Measurements from ENCODE around the gene PBRM1. TPM values are rescaled to one million over a fixed set of nuclear protein-coding genes. Genes with fewer than 3 reads are reported as not detected.

The PBRM1 gene
- total and polyA plus RNA-seq, 11 donors, result 8.5 to 61.7 (median 44.4) TPM

DNA sequence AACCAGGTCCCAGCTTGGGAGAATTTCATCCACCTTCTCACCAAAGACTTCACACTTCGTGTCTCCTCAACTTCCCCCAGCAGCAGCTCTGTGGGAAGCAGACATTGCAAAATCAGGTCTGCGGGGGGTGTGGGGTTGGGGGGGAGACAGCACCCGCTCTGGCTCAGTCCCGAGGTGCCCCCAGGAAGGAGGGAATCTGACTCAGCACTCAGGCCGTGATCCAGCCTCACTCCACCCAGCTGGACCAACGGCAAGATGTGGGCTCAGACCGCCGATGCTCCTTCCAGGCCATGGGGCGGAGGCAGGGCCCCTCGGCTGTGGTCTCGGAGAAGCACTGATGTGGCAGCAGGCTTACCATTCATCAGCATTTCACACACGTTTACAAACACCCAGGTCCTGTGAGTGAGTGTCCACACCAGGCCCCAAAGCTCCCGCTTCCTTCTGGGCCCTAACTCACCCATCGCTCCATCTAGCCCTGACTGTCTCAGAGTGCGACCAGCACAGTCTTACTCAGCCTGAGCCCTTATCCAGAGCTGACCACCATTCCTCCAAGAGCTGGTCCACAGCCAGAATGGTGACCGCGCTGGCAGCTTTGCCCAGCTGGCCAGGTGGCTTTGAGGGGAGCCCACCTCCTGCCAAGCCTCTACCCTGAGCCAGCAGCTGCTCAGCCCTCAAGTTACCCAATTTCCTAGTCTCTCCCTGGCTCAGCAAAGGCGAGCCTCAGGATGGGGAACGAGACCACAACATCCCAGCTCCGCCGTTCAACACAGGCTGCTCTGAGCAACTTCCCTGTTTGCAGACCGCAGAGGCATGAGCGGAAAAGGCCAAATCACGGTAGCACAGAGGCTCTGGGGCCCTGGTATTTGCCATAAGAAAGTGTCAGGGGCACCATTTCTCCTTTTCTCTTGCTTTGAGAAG lies 187.3 kb downstream of the PBRM1 start:
- Histone ChIP-seq H3K36me3 (peaks cover 0 to 29% (median 0%) of the 10 kb centered on the region in 9 donors), H3K4me3 (peak overlapping the region in 3 of 12 donors; percentile 1 to 69 (median 64)), H3K9me3 (no peaks in the 10 kb centered on the region), H3K4me1 (peaks cover 0 to 66% (median 16%) of the 10 kb centered on the region in 12 donors), H3K27ac (peak overlapping the region in 5 of 12 donors; percentile 23 to 94 (median 34)), H3K27me3 (no peaks in the 10 kb centered on the region)
- ATAC-seq, result peak in 3 of 4 donors; percentile 28 to 48 (median 36)
- intact Hi-C loops (cut with DNase I), result loop anchor here in 1 of 10 donors (5.0 kb wide), 1 partner anchor 34 kb away; the partner anchor contains the start of gene NT5DC2
- TF ChIP-seq, protein P1, sequence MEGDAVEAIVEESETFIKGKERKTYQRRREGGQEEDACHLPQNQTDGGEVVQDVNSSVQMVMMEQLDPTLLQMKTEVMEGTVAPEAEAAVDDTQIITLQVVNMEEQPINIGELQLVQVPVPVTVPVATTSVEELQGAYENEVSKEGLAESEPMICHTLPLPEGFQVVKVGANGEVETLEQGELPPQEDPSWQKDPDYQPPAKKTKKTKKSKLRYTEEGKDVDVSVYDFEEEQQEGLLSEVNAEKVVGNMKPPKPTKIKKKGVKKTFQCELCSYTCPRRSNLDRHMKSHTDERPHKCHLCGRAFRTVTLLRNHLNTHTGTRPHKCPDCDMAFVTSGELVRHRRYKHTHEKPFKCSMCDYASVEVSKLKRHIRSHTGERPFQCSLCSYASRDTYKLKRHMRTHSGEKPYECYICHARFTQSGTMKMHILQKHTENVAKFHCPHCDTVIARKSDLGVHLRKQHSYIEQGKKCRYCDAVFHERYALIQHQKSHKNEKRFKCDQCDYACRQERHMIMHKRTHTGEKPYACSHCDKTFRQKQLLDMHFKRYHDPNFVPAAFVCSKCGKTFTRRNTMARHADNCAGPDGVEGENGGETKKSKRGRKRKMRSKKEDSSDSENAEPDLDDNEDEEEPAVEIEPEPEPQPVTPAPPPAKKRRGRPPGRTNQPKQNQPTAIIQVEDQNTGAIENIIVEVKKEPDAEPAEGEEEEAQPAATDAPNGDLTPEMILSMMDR (IDR thresholded peaks at IDR 0.05), result no peak
- no peak for TF ChIP-seq POLR2A (IDR thresholded peaks at IDR 0.05)
- peak; percentile 46 to 79 (median 64) for DNase-seq
- WGBS, 4 donors, result 79 to 87% (median 80%) methylated on average over 24 of the region's 24 CpGs

DNA sequence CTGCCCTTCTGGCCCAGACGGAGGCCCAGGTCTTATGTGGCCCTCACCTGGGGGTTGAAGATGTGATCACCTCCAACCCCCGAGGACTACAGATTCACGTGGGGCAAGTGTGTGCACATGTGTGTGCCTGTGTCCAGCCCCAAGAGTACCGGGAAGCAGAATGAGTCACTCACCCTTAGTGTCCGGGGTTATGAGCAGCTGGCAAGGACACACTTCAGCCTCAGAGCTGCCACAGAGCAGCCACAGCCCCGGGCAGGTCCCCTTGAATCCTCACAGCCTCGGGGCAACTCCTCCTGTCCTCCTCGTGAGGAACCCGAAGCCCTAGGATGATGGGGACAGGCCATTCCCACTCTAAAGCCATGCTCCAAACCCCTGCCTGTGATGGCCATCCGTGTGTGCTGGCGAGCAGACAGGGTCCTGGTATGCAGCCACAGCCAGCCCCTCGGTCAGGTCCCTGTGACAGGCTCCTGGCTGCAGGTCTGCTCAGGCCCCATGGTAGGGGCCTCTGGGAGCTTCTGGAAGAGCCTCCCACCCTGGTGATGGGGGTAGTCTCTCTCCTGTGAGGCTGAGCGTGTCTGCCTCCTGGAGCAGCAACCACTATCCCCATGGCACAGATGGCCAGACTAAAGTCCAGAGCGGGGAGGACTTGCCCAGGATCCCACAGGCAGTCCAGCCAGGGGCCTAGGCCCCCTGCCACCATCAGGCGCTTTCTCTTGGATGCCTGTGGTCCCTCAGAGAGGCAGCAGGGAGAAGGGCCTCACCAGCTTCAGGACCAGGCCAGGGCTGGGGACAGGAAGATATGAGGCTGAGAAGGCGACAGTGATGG lies 189.7 kb downstream of the PBRM1 start:
- DNase-seq (peak in 1 of 5 donors; percentile 65), ATAC-seq (peak in 3 of 4 donors; percentile 33 to 48 (median 45))
- 52 to 68% (median 61%) methylated on average over 8 to 16 of the region's 16 CpGs for WGBS, 4 donors
- intact Hi-C loops (cut with DNase I), result loop anchor here in 1 of 10 donors (5.0 kb wide), 1 partner anchor 36 kb away; the partner anchor contains the start of gene NT5DC2
- no peak for TF ChIP-seq POLR2A (IDR thresholded peaks at IDR 0.05)
- H3K27me3 ChIP-seq, result no peaks in the 10 kb centered on the region
- H3K9me3 ChIP-seq, result no peaks in the 10 kb centered on the region
- H3K27ac ChIP-seq, result peak overlapping the region in 11 of 12 donors; percentile 47 to 94 (median 80)
- H3K36me3 ChIP-seq, result peaks cover 0 to 34% (median 21%) of the 10 kb centered on the region in 9 donors
- H3K4me3 ChIP-seq, result peak overlapping the region; percentile 23 to 72 (median 52)
- H3K4me1 ChIP-seq, result peaks cover 3 to 90% (median 25%) of the 10 kb centered on the region in 12 donors

Other genes with a start within 250 kb of the PBRM1 start
- gene SEMA3G, start 240.8 kb downstream of the PBRM1 start, total RNA-seq, result 10 to 100 TPM; 13.4 to 29.0 (median 14.4) TPM
- gene SEMA3G, start 240.8 kb downstream of the PBRM1 start, polyA plus RNA-seq, result 10 to 100 TPM; 11.4 to 19.6 TPM
- gene TNNC1, start 231.9 kb downstream of the PBRM1 start, total RNA-seq, result over 10,000 TPM in 2 of 9 donors, 1,000 to 10,000 TPM in 7; 4,301 to 15,255 (median 8,364) TPM
- gene TNNC1, start 231.9 kb downstream of the PBRM1 start, polyA plus RNA-seq, result over 10,000 TPM in 1 of 2 donors, 1,000 to 10,000 TPM in 1; 6,829 to 20,003 TPM
- 10 to 100 TPM; 29.5 to 56.2 (median 43.9) TPM for gene NISCH, start 230.3 kb downstream of the PBRM1 start, total RNA-seq
- 10 to 100 TPM; 28.8 to 30.2 TPM for gene NISCH, start 230.3 kb downstream of the PBRM1 start, polyA plus RNA-seq
- 100 to 1,000 TPM in 2 of 9 donors, 10 to 100 TPM in 7; 34.1 to 351 (median 50.6) TPM for gene STAB1, start 190.6 kb downstream of the PBRM1 start, total RNA-seq
- 10 to 100 TPM; 41.0 to 79.1 TPM for gene STAB1, start 190.6 kb downstream of the PBRM1 start, polyA plus RNA-seq
- 10 to 100 TPM; 22.8 to 99.6 (median 52.7) TPM for gene NT5DC2, start 152.1 kb downstream of the PBRM1 start, total RNA-seq
- gene NT5DC2, start 152.1 kb downstream of the PBRM1 start, polyA plus RNA-seq, result 10 to 100 TPM; 61.1 to 92.7 TPM
- gene UQCC5, start 149.3 kb downstream of the PBRM1 start, total RNA-seq, result 10 to 100 TPM in 8 of 9 donors, 1 to 10 TPM in 1; 2.0 to 73.0 (median 59.2) TPM
- gene UQCC5, start 149.3 kb downstream of the PBRM1 start, polyA plus RNA-seq, result 100 to 1,000 TPM in 1 of 2 donors, 10 to 100 TPM in 1; 45.2 to 113 TPM
- 10 to 100 TPM; 23.6 to 47.4 (median 29.4) TPM for gene GNL3, start 119 bp upstream of the PBRM1 start, total RNA-seq
- gene GNL3, start 119 bp upstream of the PBRM1 start, polyA plus RNA-seq, result 10 to 100 TPM; 25.4 to 85.3 TPM
- gene GLT8D1, start 19.9 kb upstream of the PBRM1 start, total RNA-seq, result 10 to 100 TPM; 22.6 to 38.7 (median 28.3) TPM
- gene GLT8D1, start 19.9 kb upstream of the PBRM1 start, polyA plus RNA-seq, result 10 to 100 TPM; 21.7 to 39.0 TPM
- gene SPCS1, start 20.2 kb upstream of the PBRM1 start, total RNA-seq, result 100 to 1,000 TPM in 2 of 9 donors, 10 to 100 TPM in 7; 72.4 to 176 (median 80.2) TPM
- gene SPCS1, start 20.2 kb upstream of the PBRM1 start, polyA plus RNA-seq, result 100 to 1,000 TPM in 1 of 2 donors, 10 to 100 TPM in 1; 48.6 to 161 TPM
- gene NEK4, start 85.0 kb upstream of the PBRM1 start, total RNA-seq, result 10 to 100 TPM; 13.1 to 21.5 (median 15.2) TPM
- 10 to 100 TPM in 1 of 2 donors, 1 to 10 TPM in 1; 2.7 to 11.0 TPM for gene NEK4, start 85.0 kb upstream of the PBRM1 start, polyA plus RNA-seq
- gene ITIH1, start 91.7 kb upstream of the PBRM1 start, total RNA-seq, result under 1 TPM in 2 of 9 donors, not detected in 7; 0.21 to 0.23 TPM
- gene ITIH1, start 91.7 kb upstream of the PBRM1 start, polyA plus RNA-seq, result under 1 TPM in 1 of 2 donors, not detected in 1; 0.04 TPM
- gene ITIH3, start 108.9 kb upstream of the PBRM1 start, total RNA-seq, result 1 to 10 TPM in 1 of 9 donors, under 1 TPM in 8; 0.13 to 1.6 (median 0.65) TPM
- under 1 TPM; 0.19 to 0.76 TPM for gene ITIH3, start 108.9 kb upstream of the PBRM1 start, polyA plus RNA-seq
- 10 to 100 TPM in 1 of 9 donors, 1 to 10 TPM in 8; 1.4 to 11.2 (median 4.3) TPM for gene ITIH4, start 144.8 kb upstream of the PBRM1 start, total RNA-seq
- gene ITIH4, start 144.8 kb upstream of the PBRM1 start, polyA plus RNA-seq, result 1 to 10 TPM in 1 of 2 donors, under 1 TPM in 1; 0.76 to 4.1 TPM
- gene MUSTN1, start 149.1 kb upstream of the PBRM1 start, total RNA-seq, result 100 to 1,000 TPM in 2 of 9 donors, 10 to 100 TPM in 7; 13.5 to 207 (median 32.4) TPM
- gene MUSTN1, start 149.1 kb upstream of the PBRM1 start, polyA plus RNA-seq, result 100 to 1,000 TPM in 1 of 2 donors, 10 to 100 TPM in 1; 31.0 to 183 TPM
- gene STIMATE, start 211.6 kb upstream of the PBRM1 start, total RNA-seq, result 10 to 100 TPM in 4 of 9 donors, 1 to 10 TPM in 5; 4.4 to 17.1 (median 10.0) TPM
- 1 to 10 TPM; 3.4 to 4.5 TPM for gene STIMATE, start 211.6 kb upstream of the PBRM1 start, polyA plus RNA-seq

Measured in heart left ventricle (tissue), 16 donors.